B cell (primary cell): Measurements from ENCODE around the gene OR2T10. TPM values are rescaled to one million over a fixed set of nuclear protein-coding genes. Genes with fewer than 3 reads are reported as not detected.
"Not testable (repeated sequence)": the region's sequence is repeated elsewhere in the genome, so short reads cannot be mapped to it uniquely, and the experiment has no call there.

Experiments
- ATAC-seq: fragments of 200-7000 bp; cut with Tn5 transposase; one replicate; pipeline ENCODE4 v1.10.0; 2021; ENCODE audit warnings: low read depth, mild to moderate bottlenecking, moderate number of reproducible peaks, moderate library complexity
- CTCF ChIA-PET: fragments of 350-600 bp; sonication (Branson Sonifier 250); formaldehyde crosslinking; loops from one replicate; lab custom pipeline; 2021; ENCODE audit warnings: antibody characterized with exemption, inconsistent platforms; lab: Charles Lee
- POLR2A ChIA-PET: fragments of 350-600 bp; sonication (Branson Sonifier 250); formaldehyde crosslinking; loops from one replicate; lab custom pipeline; 2021; ENCODE audit warnings: antibody characterized with exemption; lab: Charles Lee
- DNase-seq: peaks from one replicate; pipeline ENCODE4 v3.0.0; 2013
- H2AFZ ChIP-seq: 2 replicates; pipeline ENCODE4 v1.6.1; 2012; ENCODE audit warnings: mild to moderate bottlenecking, low read depth, low read length; ENCODE audit not compliant: insufficient read depth, poor library complexity, severe bottlenecking
- H3K27ac ChIP-seq, 2 donors: 1 replicate in 1 of 2; 2 replicates in 1 of 2; pipeline ENCODE4 v1.5.1; 2012 to 2013; ENCODE audit warnings: low read length in 2 of 2, mild to moderate bottlenecking in 2 of 2, moderate library complexity in 1 of 2
- H3K27me3 ChIP-seq, 4 experiments: fragments of 200-600 bp in 1 of 4; sonication (generic) in 1 of 4; replicated peaks in 1 of 4; 1 replicate in 2 of 4; 2 replicates in 2 of 4; pipeline versions ENCODE4 v1.6.1 to v1.7.0; 2013 to 2016; ENCODE audit warnings: low read length in 3 of 4, mild to moderate bottlenecking in 2 of 4, mixed read lengths in 1 of 4, moderate library complexity in 1 of 4; ENCODE audit not compliant: insufficient read depth in 4 of 4, control insufficient read depth in 3 of 4; ENCODE audit errors: control extremely low read depth in 1 of 4
- H3K36me3 ChIP-seq, 2 experiments: replicated peaks in 1 of 2; 1 replicate in 1 of 2; 2 replicates in 1 of 2; pipeline versions ENCODE4 v1.6.1 to v1.7.1; 2013; ENCODE audit warnings: low read length in 1 of 2; ENCODE audit not compliant: insufficient read depth in 2 of 2, control insufficient read depth in 1 of 2; ENCODE audit errors: control extremely low read depth in 1 of 2, extremely low read depth in 1 of 2
- H3K4me1 ChIP-seq, 2 donors: fragments of 200-600 bp in 1 of 2; sonication (generic) in 1 of 2; 1 replicate in 1 of 2; 2 replicates in 1 of 2; pipeline versions ENCODE4 v1.5.1 to v1.6.1; 2013 to 2017; ENCODE audit warnings: low read length in 2 of 2; ENCODE audit not compliant: control insufficient read depth in 2 of 2, insufficient read depth in 2 of 2
- H3K4me2 ChIP-seq: replicated peaks from 2 replicates; pipeline ENCODE3; 2012; ENCODE audit warnings: mild to moderate bottlenecking, low read depth, low read length; ENCODE audit not compliant: poor library complexity, severe bottlenecking
- H3K4me3 ChIP-seq, 5 experiments: fragments of 200-600 bp in 1 of 5; sonication (generic) in 1 of 5; 1 replicate in 3 of 5; 2 replicates in 2 of 5; pipeline versions ENCODE4 v1.5.1 to v1.7.0; 2011 to 2016; ENCODE audit warnings: low read length in 4 of 5, mild to moderate bottlenecking in 4 of 5, low read depth in 2 of 5, control low read depth in 1 of 5, moderate library complexity in 1 of 5; ENCODE audit not compliant: insufficient read depth in 1 of 5; ENCODE audit errors: control extremely low read depth in 1 of 5, extremely low read depth in 1 of 5
- H3K79me2 ChIP-seq: fragments of 200-600 bp; sonication (generic); one replicate; pipeline ENCODE4 v1.6.0; 2016; ENCODE audit warnings: low read length; ENCODE audit not compliant: control insufficient read depth, insufficient read depth
- H3K9ac ChIP-seq: fragments of 200-600 bp; sonication (generic); 2 replicates; pipeline ENCODE4 v1.6.1; 2017; ENCODE audit warnings: mild to moderate bottlenecking, low read length, moderate library complexity
- H3K9me3 ChIP-seq, 3 donors: one replicate each; pipeline versions ENCODE4 v1.6.1 to v1.7.1; 2013; ENCODE audit warnings: low read length in 2 of 3; ENCODE audit not compliant: control insufficient read depth in 2 of 3, insufficient read depth in 1 of 3; ENCODE audit errors: control extremely low read depth in 1 of 3
- H4K20me1 ChIP-seq: 2 replicates; pipeline ENCODE4 v1.6.0; 2012; ENCODE audit warnings: mild to moderate bottlenecking, low read length; ENCODE audit not compliant: insufficient read depth, control insufficient read depth, poor library complexity, severe bottlenecking
- H3K27ac Mint-ChIP-seq: one replicate; pipeline ENCODE4 v1.8.0; 2021; ENCODE audit warnings: mixed read lengths
- H3K27me3 Mint-ChIP-seq: one replicate; pipeline ENCODE4 v1.8.0; 2021; ENCODE audit warnings: mixed read lengths
- H3K4me1 Mint-ChIP-seq: one replicate; pipeline ENCODE4 v1.8.0; 2021; ENCODE audit warnings: mixed read lengths
- H3K4me3 Mint-ChIP-seq: one replicate; pipeline ENCODE4 v1.8.0; 2021; ENCODE audit warnings: mixed read lengths
- H3K9me3 Mint-ChIP-seq: one replicate; pipeline ENCODE4 v1.8.0; 2022; ENCODE audit warnings: mixed read lengths; ENCODE audit not compliant: insufficient read depth
- WGBS: methylation state at CpG from one replicate; pipeline ENCODE4 v1.1.5; 2013; ENCODE audit warnings: missing lambda C conversion rate; ENCODE audit not compliant: insufficient coverage; 5-methylcytosine and 5-hydroxymethylcytosine counted together
- intact Hi-C: fragments of 100-400 bp; cut with micrococcal nuclease; formaldehyde crosslinking; loops from one replicate; pipeline ENCODE4 v1.10.0; 2022
- polyA plus RNA-seq: library from polyadenylated mRNA; depleted of rRNA; stranded (reverse); fragments of >200 nt; gene quantifications from 2 replicates; pipeline ENCODE4 v1.2.3, GENCODE V29; 2012
- small RNA-seq: library from RNA; depleted of rRNA; stranded (forward); fragments of <200 nt; gene quantifications from one replicate; pipeline ENCODE3, GENCODE V24; 2012; ENCODE audit warnings: low replicate concordance, low read depth; ENCODE audit not compliant: insufficient read length
- total RNA-seq, 2 donors: library from RNA; stranded (reverse); fragments of 120-200 nt in 1 of 2; gene quantifications; 1 replicate in 1 of 2; 2 replicates in 1 of 2; pipeline versions ENCODE4 v1.2.3 to v1.2.4, GENCODE V29; 2013 to 2022

OR2T10 gene
- total and polyA plus RNA-seq, 2 donors (not counting 1 experiment from before 2014, with no cell fraction given) = 0.27 to 2.5 TPM

- H3K79me2 ChIP-seq, H3K4me1 Mint-ChIP-seq, DNase-seq, H2AFZ ChIP-seq, POLR2A ChIA-PET, H3K9me3 Mint-ChIP-seq, H3K4me3 ChIP-seq, H4K20me1 ChIP-seq, H3K27ac ChIP-seq, H3K9ac ChIP-seq, H3K9me3 ChIP-seq, H3K36me3 ChIP-seq, H3K4me1 ChIP-seq, CTCF ChIA-PET, intact Hi-C loops, H3K4me3 Mint-ChIP-seq, ATAC-seq, H3K27ac Mint-ChIP-seq, H3K4me2 ChIP-seq, H3K27me3 Mint-ChIP-seq, H3K27me3 ChIP-seq: not testable (repeated sequence)
- no CpG with 5 or more reads among the region's 3 CpGs for WGBS
Measured at GRCh38 chr1:248562672-248563071, 34.8 kb downstream of the OR2T10 start, which contains the start of gene OR2T29. TSS of gene OR2T29 (minus strand) at chr1:248562772. CDS start at chr1:248559491, 3,281 bp downstream.

- H3K4me1 Mint-ChIP-seq, H3K27ac Mint-ChIP-seq, H3K9me3 ChIP-seq, H3K27ac ChIP-seq, H2AFZ ChIP-seq, H3K4me3 Mint-ChIP-seq, POLR2A ChIA-PET, H3K4me1 ChIP-seq, H3K27me3 ChIP-seq, H3K79me2 ChIP-seq, intact Hi-C loops, H3K27me3 Mint-ChIP-seq, H4K20me1 ChIP-seq, CTCF ChIA-PET, H3K9ac ChIP-seq, H3K4me3 ChIP-seq, DNase-seq, H3K36me3 ChIP-seq, H3K4me2 ChIP-seq, H3K9me3 Mint-ChIP-seq, ATAC-seq: not testable (repeated sequence)
- WGBS = no CpG with 5 or more reads among the region's 6 CpGs
Measured at GRCh38 chr1:248551027-248551426, 46.5 kb downstream of the OR2T10 start.

GRCh38 chr1:248547383-248547782, 50.1 kb downstream of the OR2T10 start:
- CTCF ChIA-PET, ATAC-seq, intact Hi-C loops, H3K4me1 ChIP-seq, H3K9me3 Mint-ChIP-seq, H3K4me1 Mint-ChIP-seq, H3K9ac ChIP-seq, H3K4me3 Mint-ChIP-seq, H3K9me3 ChIP-seq, H4K20me1 ChIP-seq, H3K27me3 ChIP-seq, H3K4me3 ChIP-seq, H2AFZ ChIP-seq, H3K36me3 ChIP-seq, H3K27ac Mint-ChIP-seq, H3K27ac ChIP-seq, POLR2A ChIA-PET, H3K27me3 Mint-ChIP-seq, H3K79me2 ChIP-seq, H3K4me2 ChIP-seq, DNase-seq: not testable (repeated sequence)
- WGBS = no CpG with 5 or more reads among the region's 2 CpGs

Small RNA genes lying within 50 kb of the gene (small RNA-seq; reads per million reads assigned to genes)
- gene RF00019 = not detected

Other genes with a start within 250 kb of the OR2T10 start
- not detected in 2 replicates for gene OR14C36, start 248.9 kb downstream of the OR2T10 start, total RNA-seq
- not detected in 2 replicates for gene OR14C36, start 248.9 kb downstream of the OR2T10 start, polyA plus RNA-seq
- not detected in 2 replicates for gene OR2T4, start 236.0 kb downstream of the OR2T10 start, total RNA-seq
- not detected in 2 replicates for gene OR2T4, start 236.0 kb downstream of the OR2T10 start, polyA plus RNA-seq
- not detected in 2 replicates for gene OR2T6, start 222.0 kb downstream of the OR2T10 start, total RNA-seq
- not detected in 2 replicates for gene OR2T6, start 222.0 kb downstream of the OR2T10 start, polyA plus RNA-seq
- gene OR2T1, start 194.7 kb downstream of the OR2T10 start, total RNA-seq = not detected in 2 replicates
- not detected in 2 replicates for gene OR2T1, start 194.7 kb downstream of the OR2T10 start, polyA plus RNA-seq
- 3.9 and 4.4 TPM in 2 replicates for gene OR2T2, start 152.1 kb downstream of the OR2T10 start, total RNA-seq
- 0.19 and 0.48 TPM in 2 replicates for gene OR2T2, start 152.1 kb downstream of the OR2T10 start, polyA plus RNA-seq
- 1.4 and 1.8 TPM in 2 replicates for gene OR2T3, start 124.3 kb downstream of the OR2T10 start, total RNA-seq
- gene OR2T3, start 124.3 kb downstream of the OR2T10 start, polyA plus RNA-seq = 0.89 and 1.2 TPM in 2 replicates
- gene OR2T5, start 109.1 kb downstream of the OR2T10 start, total RNA-seq = 0.44 TPM in 1 of 2 replicates, not detected in the other
- 0.16 TPM in 1 of 2 replicates, not detected in the other for gene OR2T5, start 109.1 kb downstream of the OR2T10 start, polyA plus RNA-seq
- 1.7 and 1.8 TPM in 2 replicates for gene OR2G6, start 89.6 kb downstream of the OR2T10 start, total RNA-seq
- 0.03 and 0.24 TPM in 2 replicates for gene OR2G6, start 89.6 kb downstream of the OR2T10 start, polyA plus RNA-seq
- gene OR2T29, start 34.9 kb downstream of the OR2T10 start, total RNA-seq = 1.9 and 3.1 TPM in 2 replicates
- 0.40 TPM in 1 of 2 replicates, not detected in the other for gene OR2T29, start 34.9 kb downstream of the OR2T10 start, polyA plus RNA-seq
- 1.7 and 1.9 TPM in 2 replicates for gene OR2T34, start 22.9 kb downstream of the OR2T10 start, total RNA-seq
- 0.28 and 0.89 TPM in 2 replicates for gene OR2T34, start 22.9 kb downstream of the OR2T10 start, polyA plus RNA-seq
- gene OR2T11, start 37.4 kb upstream of the OR2T10 start, total RNA-seq = 3.6 and 4.9 TPM in 2 replicates
- 0.07 and 0.12 TPM in 2 replicates for gene OR2T11, start 37.4 kb upstream of the OR2T10 start, polyA plus RNA-seq
- 0.30 and 0.39 TPM in 2 replicates for gene OR2T35, start 47.6 kb upstream of the OR2T10 start, total RNA-seq
- gene OR2T35, start 47.6 kb upstream of the OR2T10 start, polyA plus RNA-seq = 0.10 TPM in 1 of 2 replicates, not detected in the other
- not detected in 2 replicates for gene OR2T27, start 57.8 kb upstream of the OR2T10 start, total RNA-seq
- 0.10 TPM in 1 of 2 replicates, not detected in the other for gene OR2T27, start 57.8 kb upstream of the OR2T10 start, polyA plus RNA-seq
- gene OR14I1, start 105.1 kb upstream of the OR2T10 start, total RNA-seq = not detected in 2 replicates
- gene OR14I1, start 105.1 kb upstream of the OR2T10 start, polyA plus RNA-seq = not detected in 2 replicates
- gene LYPD8, start 158.1 kb upstream of the OR2T10 start, total RNA-seq = not detected in 2 replicates
- gene LYPD8, start 158.1 kb upstream of the OR2T10 start, polyA plus RNA-seq = 0.10 TPM in 1 of 2 replicates, not detected in the other
- gene SH3BP5L, start 228.2 kb upstream of the OR2T10 start, total RNA-seq = 35.7 and 36.5 TPM in 2 replicates
- gene SH3BP5L, start 228.2 kb upstream of the OR2T10 start, polyA plus RNA-seq = 19.2 and 23.2 TPM in 2 replicates
- gene ZNF672, start 240.5 kb upstream of the OR2T10 start, total RNA-seq = 56.3 and 62.2 TPM in 2 replicates
- gene ZNF672, start 240.5 kb upstream of the OR2T10 start, polyA plus RNA-seq = 46.4 and 82.4 TPM in 2 replicates